AG04449 (cell line): ENCODE results near the gene C22orf15.

ENCODE experiments used
- CTCF ChIA-PET: fragments of 350-600 bp; formaldehyde crosslinking; extraction: SDS; loops from one replicate; lab custom pipeline; 2021; ENCODE audit warnings: antibody characterized with exemption; lab: Yijun Ruan, JAX
- POLR2A ChIA-PET: fragments of 400-600, 350-600 bp; formaldehyde crosslinking; extraction: SDS; loops from one replicate; lab custom pipeline; 2020; ENCODE audit warnings: antibody characterized with exemption, inconsistent platforms; lab: Yijun Ruan, JAX
- DNase-seq: peaks from one replicate; pipeline ENCODE4 v3.0.0-alpha.2; 2010; ENCODE audit warnings: low read depth, low spot score
- H3K4me3 ChIP-seq: 2 replicates; pipeline ENCODE4 v1.5.1; 2011; ENCODE audit warnings: low read depth, mild to moderate bottlenecking, control low read depth, low read length
- TF ChIP-seq, protein P1 (sequence below): IDR thresholded peaks from one replicate; pipeline ENCODE4 v1.5.1; 2011; ENCODE audit warnings: mild to moderate bottlenecking, moderate library complexity, low read length, control low read depth, inconsistent platforms; ENCODE audit not compliant: insufficient read depth; ENCODE audit errors: missing control alignments

C22orf15 gene

DNA sequence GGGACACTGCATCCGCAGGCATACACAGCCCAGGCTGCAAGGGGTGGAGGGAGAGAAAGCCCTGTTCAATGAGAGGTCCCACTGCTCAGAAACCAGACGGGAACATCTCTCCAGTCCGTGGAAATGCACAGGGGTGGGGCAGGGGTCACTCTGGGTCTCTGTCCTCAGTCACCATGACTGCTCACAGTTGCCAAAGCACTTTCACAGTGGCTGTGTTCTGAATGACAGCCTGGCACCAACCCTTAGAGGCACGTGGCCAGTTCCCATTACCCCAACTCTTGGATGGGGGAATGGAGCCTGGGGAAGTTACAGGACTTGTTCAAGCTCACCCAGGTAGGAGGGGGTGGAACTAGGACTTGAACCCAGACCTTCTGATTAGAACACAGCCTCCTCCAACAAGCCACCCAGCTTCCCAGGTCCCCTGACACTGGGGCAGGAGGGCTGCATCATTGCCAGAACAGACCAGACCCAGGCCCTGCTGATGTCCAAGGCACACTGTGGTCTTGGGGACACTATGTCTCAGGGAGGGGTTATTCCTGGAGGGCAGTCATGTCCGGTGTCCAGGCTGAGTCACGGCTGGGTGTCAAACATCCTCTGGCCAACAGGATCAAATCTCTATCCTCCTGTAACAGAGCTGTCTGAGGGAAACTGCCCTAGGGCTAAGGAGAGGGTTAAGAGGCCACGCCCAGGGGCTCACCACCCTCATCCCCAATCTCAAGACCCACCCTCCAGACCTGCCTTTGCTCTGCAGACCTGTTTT, 20.1 kb upstream of the C22orf15 start:
- CTCF ChIA-PET: no interaction called here

DNA sequence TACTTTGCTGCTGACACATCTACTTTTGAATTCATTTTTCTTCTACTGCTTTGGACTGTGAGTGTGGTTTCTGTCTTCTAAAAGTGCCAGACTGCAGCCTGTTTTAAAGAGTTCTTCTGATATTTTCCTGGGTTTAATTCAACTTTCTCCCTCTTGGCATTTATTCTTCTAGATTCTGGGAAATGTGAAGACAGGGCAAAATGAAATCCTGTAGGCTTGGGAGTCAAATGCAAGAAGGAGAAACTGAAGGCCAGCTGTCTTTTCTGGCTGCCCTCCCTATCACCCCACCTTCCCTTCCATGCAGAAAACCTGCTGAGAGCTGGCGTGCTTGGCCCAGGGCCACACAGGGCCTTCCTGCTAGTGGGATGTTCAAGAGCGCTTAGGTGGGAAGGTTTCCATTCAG, 19.5 kb upstream of the C22orf15 start:
- ChIA-PET POLR2A (no interaction called here), CTCF (interaction anchor here (2.6 kb wide), 1 partner anchor 11 kb away, joined by 5 read pairs; no protein-coding TSS in a partner anchor)
- TF ChIP-seq, protein P1, sequence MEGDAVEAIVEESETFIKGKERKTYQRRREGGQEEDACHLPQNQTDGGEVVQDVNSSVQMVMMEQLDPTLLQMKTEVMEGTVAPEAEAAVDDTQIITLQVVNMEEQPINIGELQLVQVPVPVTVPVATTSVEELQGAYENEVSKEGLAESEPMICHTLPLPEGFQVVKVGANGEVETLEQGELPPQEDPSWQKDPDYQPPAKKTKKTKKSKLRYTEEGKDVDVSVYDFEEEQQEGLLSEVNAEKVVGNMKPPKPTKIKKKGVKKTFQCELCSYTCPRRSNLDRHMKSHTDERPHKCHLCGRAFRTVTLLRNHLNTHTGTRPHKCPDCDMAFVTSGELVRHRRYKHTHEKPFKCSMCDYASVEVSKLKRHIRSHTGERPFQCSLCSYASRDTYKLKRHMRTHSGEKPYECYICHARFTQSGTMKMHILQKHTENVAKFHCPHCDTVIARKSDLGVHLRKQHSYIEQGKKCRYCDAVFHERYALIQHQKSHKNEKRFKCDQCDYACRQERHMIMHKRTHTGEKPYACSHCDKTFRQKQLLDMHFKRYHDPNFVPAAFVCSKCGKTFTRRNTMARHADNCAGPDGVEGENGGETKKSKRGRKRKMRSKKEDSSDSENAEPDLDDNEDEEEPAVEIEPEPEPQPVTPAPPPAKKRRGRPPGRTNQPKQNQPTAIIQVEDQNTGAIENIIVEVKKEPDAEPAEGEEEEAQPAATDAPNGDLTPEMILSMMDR: no peak
- DNase-seq: no peak
- H3K4me3 ChIP-seq: no peak overlapping the region

More for the DNA sequence above, 20.1 kb upstream of the C22orf15 start:
- DNase-seq: no peak
- TF ChIP-seq, protein P1: no peak
- POLR2A ChIA-PET: no interaction called here
- no peak overlapping the region for H3K4me3 ChIP-seq

DNA sequence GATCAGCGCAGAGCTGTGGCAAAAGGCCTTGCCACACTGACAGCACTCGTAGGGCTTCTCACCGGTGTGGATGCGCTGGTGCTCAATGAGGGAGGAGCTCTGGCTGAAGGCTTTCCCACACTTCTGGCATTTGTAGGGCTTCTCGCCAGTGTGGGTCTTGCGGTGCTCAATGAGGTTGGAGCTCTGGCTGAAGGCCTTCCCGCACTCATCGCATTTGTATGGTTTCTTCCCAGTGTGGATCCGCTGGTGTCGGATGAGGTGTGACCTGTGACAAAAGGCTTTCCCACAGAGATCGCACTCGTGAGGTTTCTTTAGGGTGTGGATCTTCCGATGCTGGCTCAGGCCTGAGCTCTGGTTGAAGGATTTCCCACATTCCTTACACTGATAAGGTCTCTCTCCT, 18.8 kb upstream of the C22orf15 start:
- no peak for DNase-seq
- H3K4me3 ChIP-seq: no peak overlapping the region
- TF ChIP-seq, protein P1: no peak
- POLR2A ChIA-PET: no interaction called here
- CTCF ChIA-PET: interaction anchor here (1.5 to 2.6 kb wide), 3 partner anchors 12 to 106 kb away, joined by 3 to 5 read pairs (median 3); no protein-coding TSS in a partner anchor

DNA sequence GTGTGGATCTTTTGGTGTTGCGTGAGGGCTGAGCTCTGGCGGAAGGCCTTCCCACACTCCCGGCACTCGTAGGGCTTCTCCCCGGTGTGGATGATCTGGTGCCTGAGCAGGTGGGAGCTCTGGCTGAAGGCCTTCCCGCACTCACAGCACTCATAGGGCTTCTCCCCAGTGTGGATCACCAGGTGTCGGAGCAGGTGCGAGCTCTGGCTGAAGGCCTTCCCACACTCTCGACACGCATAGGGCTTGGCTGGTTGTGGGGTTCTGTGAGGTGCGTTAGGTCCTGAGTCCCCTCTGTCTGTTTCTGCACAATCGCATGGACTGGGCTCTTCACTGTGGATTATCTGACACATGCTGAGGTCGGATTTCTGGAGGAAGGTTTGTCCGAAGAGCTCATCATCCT, 18.3 kb upstream of the C22orf15 start:
- no peak for DNase-seq
- TF ChIP-seq, protein P1: no peak
- no peak overlapping the region for H3K4me3 ChIP-seq
- ChIA-PET POLR2A (no interaction called here), CTCF (interaction anchor here (1.5 to 2.6 kb wide), 3 partner anchors 13 to 105 kb away, joined by 3 to 5 read pairs (median 3); no protein-coding TSS in a partner anchor)

DNA sequence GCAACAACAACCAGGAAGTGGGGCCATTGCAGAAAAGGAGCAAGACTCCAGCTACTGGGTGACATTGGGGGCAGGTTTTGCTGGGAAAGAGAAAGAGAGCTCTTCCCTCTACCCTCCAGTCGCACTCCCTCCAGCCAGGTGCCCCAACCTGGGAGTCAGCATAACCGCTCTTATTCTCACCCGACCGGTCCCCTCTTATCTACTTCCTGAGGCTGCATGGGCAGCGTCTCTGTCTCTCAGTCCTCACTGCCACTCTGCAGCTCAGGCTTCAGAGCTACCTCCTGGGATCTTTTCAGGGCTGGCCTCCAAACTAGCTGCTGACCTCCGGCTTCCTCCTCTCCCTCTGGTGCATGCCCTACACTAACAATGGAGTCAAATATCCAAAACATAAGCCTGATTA, 17.0 kb upstream of the C22orf15 start:
- POLR2A ChIA-PET: no interaction called here
- TF ChIP-seq, protein P1: no peak
- H3K4me3 ChIP-seq: no peak overlapping the region
- no peak for DNase-seq
- CTCF ChIA-PET: interaction anchor here (1.4 to 2.6 kb wide), 3 partner anchors 14 to 25 kb away, joined by 3 to 5 read pairs (median 3); no protein-coding TSS in a partner anchor

DNA sequence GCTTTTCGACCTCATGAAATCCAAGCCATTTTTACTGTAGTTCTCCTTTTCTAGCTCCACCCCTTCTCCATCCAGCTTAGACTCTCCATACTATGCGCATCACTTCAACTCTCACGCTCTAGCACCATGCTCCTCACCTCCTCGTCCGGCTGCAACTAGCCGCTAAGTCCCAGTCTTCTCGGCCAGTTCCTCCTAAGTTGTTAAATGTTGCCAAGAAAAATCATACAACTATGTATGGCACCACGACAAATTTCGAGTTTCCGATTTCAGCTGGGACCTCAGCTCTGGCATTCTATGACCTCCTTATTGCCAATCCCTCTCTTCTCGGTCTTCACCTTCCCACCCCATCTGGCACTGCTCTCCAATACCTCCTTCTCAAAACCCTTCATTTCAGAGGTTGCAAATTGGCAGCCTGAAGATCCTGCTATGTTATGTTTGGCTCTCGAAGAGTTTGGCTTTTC, 12.9 kb upstream of the C22orf15 start:
- POLR2A ChIA-PET: no interaction called here
- H3K4me3 ChIP-seq: peak overlapping the region; percentile 78
- CTCF ChIA-PET: interaction anchor here (1.3 to 2.0 kb wide), 3 partner anchors 13 to 100 kb away, joined by 3 to 10 read pairs (median 7); partner anchors contain the start of gene CHCHD10
- TF ChIP-seq, protein P1: no peak
- DNase-seq: no peak
